GM19324 (cell line): Measurements from ENCODE around the gene EFCAB8.
"Not testable (repeated sequence)": the region's sequence is repeated elsewhere in the genome, so short reads cannot be mapped to it uniquely, and the experiment has no call there.

Source experiments
- ATAC-seq: cut with Tn5 transposase; IDR thresholded peaks from one replicate; pipeline ENCODE4 v1.9.1; 2021; ENCODE audit warnings: mild to moderate bottlenecking, moderate library complexity; ENCODE audit not compliant: unreplicated experiment, low FRiP score

Gene EFCAB8

DNA sequence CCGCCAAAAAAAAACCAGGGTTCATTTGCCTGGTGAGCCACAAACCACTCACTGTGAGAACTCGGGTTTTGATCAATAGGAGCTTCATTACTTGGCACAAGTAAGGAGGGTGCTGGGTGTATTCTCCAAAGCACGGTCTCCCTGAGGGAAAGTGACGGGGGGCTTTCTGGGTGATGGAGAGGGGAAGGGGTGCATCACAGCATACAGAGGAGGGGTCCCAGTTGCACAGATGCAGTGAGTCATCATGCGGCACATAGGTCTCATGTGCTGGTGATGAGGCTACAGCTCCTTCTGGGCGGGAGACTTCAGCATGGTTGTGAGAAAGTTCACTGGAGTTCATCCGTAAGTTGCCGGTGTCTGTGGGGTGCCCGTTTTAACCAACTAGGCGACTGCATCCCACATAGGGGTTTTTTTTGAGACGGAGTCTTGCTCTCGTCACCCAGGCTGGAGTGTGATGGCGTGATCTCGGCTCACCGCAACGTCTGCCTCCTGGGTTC is 109.3 kb downstream of the EFCAB8 start:
- ATAC-seq = no peak

DNA sequence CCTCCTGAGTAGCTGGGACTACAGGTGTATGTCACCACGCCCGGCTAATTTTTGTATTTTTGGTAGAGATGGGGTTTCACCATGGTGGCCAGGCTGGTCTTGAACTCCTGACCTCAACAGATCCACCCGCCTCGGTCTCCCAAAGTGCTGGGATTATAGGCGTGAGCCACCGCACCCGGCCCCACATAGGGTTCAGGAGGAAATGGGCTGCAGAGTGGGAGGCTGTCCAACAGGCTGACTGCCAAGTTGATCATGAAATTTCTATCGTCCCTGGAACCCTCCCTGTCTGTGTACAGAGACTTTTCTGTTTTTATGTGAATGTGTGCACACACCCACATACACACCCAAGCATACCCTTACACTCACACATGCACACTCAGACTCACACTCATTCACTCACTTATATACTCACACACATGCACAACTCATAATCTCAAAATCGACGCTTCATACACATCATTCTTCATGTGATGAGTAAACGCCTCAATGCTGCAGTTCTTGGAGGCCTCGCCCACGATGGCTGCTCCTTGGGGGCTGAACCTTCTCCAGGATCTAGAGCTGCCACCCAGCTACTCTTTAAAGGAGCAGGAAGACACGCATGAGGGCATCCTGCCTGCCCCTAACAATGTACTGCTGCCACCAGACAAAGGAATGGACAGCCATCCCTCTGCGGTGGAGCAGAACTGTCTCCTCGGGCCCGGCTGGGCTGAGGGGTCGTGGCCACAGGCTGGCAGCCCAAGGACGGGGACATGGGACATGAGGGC is 109.9 kb downstream of the EFCAB8 start:
- ATAC-seq = no peak

DNA sequence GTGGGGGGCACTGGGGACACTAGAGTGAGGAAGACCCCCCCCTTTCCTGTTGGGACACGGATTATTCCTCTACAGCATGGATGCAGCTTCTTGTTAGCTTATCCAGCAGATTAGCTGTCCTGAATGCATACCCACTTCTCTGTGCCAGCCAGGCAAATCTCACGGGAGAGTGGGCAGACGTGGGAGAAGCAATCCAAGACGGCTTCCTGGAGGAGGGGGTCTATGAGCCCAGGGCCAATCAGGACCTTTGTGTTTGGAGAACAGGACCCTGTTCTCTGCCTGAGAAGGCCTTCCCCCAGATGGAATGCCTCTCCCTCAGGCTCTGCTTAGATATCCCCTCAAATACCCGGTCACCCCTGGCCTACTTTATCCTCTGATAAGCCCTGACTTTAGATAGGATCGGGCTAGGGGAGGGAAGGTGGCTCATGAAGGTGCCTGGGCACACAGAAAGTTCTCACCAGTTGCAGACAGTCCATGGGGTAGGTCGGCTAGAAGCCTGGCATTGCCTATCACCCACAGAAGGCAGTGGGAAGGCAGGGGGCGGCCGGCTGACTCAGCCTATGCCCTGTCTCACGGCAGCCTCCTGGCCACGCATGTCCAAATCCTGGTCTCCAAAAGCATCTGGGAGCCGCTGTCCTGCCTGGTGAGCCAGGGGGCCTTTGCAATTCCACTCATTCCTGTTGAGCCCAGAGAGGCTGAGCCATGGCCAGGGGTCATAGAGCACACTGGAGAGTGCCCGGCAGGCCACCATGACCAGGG is 110.8 kb downstream of the EFCAB8 start:
- no peak for ATAC-seq

DNA sequence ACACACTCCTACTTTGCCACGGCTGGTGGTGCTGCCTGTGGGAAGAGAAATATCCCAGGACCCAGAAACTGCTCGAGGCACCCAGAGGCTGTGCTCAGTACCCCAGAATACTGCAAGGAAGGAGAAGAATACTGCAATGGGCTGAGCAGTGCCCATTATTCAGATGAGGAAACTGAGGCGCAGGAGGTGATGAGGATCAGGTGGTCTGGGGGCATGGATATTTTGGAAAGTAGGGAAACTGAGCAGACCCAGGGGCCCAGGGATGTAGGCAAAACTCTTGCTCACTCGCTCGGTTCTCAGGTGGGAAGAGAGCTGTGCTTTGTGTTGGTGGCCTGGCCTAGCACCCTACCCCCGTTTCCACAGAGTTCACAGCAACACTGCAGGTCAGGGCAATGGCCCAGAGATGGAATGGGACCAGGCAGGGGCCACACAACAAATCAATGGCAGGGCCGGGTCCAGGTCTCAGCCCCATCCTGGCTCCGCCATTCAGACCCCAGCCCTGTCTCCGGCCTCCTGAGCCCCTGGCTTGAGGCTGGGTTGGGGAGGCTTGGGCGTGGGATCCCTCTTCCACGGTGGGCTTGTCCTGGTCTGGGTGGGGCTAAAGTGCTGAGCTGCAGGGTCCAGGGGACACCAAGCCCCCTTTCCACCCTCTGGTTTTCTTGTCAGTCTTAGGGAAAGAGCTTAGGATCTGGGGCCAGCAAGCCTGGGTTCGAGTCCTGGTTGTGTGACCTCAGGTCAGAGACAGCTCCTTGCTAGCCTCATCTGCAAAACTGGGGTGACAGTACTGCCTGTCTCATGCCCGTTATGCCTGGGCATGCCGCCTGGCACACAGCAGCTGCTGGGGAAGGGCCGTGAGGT is 111.6 kb downstream of the EFCAB8 start:
- no peak for ATAC-seq

DNA sequence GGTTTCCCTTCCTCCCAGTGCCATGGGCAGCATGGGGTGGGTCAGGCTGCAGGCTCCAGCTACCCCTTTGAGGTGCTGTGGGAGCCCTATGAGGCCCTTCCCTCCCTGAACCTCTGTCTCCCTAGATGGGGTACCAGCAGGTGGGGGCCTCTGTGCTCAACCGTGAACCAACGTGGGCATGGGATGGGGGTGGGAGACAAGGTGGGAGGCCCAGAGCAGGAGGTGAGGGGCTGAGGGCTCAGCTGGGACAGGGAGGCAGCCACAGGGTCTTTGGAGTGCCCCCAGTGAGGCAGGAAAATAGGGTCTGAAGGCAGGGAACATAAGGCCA is 112.2 kb downstream of the EFCAB8 start:
- no peak for ATAC-seq

DNA sequence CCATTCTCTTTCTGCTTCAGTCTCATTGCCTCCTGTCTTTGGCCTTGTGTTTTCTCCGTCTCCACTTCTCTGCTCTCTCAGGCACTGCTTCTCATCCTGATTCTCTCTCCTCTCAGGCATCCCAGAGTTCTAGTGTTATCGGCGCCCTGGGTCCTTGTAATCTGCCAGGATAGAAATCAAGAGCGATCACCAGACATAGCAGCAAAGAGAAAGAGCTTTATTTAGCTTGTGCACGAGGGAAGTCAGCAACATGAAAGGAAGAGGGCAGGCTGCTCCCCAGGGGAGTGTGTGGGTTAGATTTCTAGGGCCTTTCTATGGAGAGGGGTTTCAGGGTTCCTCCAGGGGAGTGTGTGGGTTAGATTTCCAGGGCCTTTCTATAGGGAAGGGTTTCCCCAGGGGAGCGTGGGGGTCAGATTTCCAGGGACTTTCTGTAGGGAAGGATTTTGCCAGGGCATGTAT is 113.0 kb downstream of the EFCAB8 start:
- peak; percentile 7 for ATAC-seq

DNA sequence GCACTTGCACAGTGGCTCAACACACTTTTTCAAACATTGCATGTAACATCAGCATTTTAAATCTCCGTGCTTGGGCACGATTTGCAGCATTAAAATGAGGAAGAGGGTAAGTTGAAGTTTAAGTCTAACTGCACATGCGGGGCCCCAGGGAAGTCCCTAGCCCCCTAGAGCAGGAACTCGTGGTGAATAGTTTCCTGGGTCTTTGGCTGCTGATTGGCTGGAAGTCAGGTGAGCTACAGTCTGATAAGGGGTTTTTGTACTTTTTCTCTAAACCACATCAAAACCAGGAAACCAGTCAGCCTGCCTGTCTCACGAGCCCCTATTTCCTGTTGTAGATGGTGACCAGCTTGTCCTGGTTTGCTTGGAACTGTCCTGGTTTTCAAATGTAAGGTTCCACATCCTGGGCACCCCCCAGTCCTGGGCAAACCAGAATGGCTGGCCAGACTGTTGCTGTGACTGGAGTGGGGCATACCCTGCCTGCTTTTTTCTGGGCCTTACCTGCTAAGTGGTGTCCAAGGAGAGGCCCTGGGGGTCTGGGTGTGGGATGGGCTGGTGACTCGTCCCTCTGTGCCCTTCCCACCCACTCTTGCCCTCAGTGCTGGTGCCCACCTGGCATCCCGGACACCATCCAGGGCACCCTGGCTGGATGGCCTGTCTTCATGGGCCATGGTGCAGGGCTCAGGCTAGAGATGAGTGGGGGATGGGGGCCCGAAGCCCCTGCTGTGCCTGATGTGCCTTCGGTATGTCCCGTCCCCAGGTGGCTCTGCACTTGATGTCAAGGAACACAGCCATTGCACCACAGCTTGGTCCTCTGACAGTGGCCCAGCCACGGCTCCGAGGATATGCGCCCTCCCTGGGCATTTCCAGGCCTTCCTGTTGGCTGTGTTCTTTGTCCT is 113.7 kb downstream of the EFCAB8 start:
- peak; percentile 54 for ATAC-seq

DNA sequence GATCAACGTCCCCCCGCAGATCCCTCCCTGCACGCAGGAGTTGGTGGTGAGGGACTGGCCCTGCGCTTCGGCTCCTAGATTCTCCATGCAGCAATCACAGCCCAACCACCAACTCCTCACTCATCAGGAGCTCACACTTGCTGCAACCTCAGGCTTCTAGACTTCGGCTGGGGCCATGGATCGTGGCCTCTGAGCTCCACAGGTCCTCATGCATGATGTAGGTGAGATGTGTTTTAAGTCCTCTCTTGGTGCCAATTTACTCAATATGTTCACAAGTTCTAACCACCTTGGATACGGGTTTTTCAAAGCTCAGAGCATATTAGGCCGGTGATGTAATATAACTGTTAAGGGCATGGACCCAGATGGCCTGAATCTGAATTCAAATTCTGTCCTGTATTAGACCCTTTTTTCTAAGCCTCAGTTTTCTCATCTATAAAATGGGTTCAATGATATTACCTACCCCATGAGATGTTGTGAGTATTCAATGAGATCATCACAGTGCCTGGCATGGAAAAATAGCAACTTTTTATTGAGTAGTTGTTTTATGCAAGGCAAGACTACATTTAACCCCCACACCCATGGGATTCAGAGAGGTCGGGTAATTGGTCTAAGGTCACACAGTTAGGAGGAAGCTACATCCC is 114.5 kb downstream of the EFCAB8 start:
- no peak for ATAC-seq

DNA sequence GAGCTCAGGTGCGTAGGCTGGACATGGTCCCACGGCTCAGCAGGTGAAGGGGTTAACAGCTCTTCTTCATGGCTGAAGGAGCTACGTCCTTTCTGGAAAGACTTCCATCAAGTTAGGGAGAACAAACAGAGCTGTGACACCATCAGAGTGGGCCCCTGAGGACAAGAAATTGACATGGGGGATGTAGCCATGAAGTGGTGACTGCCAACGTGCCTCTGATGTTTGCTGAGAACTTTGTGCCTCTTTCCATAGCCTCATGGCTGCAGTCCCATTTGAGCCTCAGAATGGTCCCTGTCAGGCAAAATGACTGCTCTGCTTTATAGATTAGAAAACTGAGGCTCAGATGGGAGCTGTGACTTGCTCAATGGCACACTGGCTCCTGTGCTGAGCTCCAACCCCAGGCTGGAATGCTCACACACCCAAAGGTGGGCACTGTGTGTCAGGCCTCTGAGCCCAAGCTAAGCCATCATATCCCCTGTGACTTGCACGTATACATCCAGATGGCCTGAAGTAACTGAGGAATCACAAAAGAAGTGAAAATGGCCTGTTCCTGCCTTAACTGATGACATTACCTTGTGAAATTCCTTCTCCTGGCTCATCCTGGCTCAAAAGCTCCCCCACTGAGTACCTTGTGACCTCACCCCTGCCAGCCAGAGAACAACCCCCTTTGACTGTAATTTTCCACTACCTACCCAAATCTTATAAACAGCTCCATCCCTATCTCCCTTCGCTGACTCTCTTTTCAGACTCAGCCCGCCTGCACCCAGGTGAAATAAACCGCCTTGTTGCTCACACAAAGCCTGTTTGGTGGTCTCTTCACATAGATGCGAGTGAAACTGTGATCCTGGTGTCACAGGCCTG is 115.7 kb downstream of the EFCAB8 start:
- ATAC-seq = not testable (repeated sequence)

DNA sequence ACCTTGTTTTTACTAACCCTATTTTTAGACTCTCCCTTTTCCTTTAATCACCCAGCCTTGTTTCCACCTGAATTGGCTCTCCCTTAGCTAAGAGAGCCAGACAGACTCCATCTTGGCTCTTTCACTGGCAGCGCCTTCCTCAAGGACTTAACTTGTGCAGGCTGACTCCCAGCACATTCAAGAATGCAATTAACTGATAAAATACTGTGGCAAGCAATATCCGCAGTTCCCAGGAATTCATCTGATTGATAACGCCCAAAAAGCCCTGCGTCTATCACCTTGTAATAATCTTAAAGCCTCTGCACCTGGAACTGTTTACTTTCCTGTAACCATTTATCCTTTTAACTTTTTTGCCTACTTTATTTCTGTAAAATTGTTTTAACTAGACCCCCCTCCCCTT is 116.4 kb downstream of the EFCAB8 start:
- not testable (repeated sequence) for ATAC-seq

DNA sequence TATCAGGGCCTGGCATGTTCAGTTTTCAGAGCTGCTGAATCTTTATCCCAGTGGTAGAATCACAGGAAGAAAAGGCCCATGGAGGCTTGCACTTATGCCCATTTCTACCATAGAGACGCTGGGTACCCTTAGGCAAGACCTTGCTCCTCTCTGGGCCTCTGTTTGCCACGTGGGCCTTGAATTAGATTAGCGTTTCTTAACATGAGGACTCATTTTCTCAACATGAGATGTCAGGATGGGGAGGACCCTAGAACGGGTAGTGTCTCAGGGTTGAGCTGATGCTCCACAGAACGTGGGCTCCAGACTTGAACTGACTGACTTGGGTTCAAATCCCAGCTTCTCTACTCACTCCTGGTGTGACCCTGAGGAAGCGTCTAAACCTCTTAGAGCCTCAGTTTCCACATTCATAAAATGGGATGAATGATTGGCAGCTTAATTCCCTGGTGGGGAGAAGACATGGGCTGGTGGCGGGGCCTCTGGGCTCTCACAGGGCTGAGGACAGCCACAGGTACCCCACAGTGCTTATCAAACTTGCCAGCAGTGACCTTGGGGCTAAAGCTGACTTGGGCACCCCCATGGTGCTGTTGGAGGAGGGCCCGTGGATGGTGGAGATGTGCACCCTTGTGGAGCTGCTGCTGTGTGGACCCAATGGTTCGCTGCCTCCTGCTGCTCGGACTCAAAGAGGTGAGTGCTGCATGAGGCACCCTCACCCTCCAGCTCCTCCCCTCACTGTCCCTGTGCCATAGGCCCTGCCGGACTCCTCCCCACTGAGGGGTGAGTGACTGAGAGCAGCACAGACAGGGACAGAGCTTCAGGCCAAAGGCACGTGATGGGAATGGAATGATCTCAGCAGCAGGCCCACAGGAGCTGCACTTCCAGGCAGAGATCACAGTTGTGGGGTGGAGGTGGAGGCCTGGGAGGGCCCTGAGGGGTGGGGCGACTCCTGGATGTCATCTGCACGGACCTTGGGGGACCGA is 117.3 kb downstream of the EFCAB8 start:
- no peak for ATAC-seq

DNA sequence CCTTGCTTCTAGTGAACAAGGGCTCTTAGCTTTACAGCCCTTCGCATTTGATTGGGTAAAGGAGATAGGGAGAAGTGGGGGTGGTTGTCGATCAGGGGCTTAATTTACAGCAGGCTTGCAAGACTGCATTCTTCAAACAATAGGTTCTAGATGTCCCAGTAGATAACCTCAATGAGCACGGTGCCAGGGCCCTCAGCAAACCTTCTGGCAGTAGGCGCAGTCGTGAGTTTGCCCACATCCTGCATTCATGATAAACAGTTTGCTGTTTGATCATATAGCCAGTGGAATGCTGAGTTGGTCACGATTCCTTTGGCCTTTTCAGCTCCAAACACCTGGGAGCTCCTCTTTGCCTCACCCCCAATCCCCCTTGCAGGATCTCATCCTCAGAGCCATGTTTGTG is 118.0 kb downstream of the EFCAB8 start:
- ATAC-seq = no peak

DNA sequence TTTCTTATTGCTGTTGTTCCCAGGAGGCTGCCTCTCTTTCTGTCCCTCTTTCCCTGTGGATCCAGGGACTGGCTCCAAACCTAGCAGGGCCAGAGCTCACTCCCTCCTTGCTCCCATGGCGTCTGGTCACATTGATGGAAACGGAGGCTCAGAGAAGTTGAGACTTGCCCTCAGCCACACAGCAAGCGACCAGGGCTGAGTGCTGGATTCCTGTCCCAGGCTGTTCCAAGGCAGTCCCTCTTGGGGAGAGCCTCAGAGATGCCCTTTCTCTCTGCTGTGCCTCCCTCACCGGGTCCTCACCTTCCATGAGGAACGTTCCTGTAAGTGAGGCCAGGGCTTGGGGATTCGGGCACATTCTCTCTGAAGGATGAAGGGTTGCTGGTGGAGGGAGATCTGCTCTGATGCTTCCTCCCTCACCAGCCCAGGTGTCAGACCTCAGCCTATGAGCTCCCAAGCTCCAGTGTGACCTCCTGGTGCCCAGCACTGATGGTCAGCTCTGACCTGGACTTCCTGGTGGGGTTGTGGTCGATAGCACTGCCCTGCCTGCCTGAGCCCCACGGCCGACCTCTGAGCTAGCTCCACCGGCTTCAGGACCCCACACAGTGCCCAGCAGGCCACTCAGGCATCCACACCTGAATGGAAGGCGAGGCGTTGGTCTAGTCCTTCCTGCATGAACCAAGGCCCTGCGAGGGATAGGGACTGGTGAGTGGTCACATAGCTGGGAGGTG is 118.7 kb downstream of the EFCAB8 start:
- ATAC-seq = no peak

DNA sequence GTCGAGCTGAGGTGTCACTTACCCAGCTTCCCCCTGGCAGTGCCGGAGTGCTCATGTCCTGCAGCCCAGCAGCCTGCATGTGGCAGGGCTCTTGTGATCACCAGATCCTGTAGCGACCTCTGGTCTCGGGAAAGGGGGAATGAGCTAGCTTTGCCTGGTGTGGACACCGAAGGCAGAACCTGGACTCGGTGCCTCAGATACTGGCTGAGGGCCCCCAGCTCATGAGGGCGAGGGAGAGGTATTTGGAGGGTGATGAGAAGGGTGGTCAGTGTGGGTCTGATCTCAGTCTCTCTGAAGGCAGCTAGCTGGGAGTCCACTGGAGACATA is 119.2 kb downstream of the EFCAB8 start:
- no peak for ATAC-seq

DNA sequence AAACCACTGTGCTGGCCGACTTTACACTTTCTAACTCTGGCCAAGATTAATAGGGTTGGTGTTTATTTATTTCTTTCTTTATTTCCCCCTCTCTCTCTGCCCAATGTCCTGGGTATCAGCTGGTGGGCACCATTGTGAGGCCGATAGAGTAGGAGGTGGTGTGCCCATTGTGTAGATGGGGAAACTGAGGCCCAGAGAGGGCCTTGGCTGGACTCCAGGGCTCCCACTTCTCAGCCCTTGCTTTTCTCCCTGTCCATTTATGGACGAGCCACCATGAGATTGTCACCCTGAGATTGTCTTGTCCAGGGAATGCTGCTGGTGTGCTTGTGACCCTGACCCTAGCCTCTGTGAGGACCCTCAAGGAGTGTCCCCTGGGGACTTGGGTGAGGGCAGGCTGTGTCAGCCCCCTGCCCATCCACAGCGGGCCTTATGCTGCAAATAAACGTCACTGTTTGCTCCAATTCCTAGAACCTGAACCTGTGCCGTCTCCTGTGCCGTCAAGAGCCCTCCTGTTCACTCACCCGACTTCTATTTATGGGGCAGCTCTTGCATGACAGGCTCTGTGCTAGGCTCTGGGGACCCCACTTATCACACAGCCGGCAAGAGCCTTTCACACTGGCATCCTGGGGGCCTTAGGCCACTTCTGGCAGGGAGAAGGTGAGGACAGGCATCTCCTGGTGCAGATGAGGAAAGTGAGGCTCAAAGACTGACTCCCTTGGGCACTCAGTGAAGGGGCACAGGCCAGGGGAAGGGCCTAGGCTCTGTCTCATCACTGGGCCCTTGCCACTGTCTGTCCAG is 120.7 kb downstream of the EFCAB8 start:
- no peak for ATAC-seq
